ENCODE data around the gene DCTN1. TPM values are rescaled to one million over a fixed set of nuclear protein-coding genes. Genes with fewer than 3 reads are reported as not detected.

The DCTN1 gene
- total RNA-seq, result 97.1 and 102 TPM in 2 replicates

DNA sequence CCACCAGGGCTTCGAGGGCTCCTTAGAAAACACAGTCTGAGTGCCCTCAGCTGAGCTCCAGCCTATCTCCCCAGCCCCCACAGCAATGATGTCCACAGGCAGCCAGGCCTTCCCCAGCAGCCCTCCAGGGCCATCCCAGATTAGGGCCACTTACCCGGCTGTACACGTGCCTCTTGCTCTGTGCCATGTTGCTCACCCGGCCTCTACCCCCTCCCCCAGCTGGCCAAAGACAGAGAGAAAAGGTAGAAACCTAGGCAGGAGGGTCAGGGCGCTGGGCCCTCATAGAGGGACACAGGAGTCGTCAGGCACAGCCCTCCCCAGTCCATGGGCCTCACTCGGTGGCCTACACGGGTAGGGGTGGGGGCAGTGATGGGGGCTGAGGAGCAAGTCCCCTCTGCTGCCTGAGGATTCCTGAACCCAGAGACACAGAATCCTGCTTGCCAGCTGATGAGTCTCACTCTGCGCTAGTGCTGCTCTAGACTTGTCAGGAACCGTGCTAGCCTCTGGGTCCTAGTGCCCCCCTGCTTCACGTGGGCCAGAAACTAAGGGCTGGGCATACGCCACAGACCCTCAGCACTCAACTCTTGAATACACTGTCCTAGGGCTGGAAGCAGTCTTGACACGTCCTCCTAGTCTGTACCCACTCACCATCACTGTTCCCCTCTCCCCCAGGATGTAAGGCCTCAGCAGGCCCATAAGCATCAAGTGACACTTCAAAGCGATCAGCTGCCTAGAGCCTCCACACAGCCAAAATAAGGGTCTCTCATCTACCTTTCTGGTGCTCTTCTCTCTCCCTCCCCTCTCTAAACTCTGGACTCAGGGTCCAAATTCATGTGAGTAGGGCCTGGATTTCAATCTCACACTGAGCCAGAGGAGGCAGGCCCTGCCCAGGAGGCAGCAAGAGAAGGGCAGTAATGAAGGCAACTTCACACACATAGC lies at the start of gene DCTN1:
Gene DCTN1 (minus strand): TSS at position 461 of the 939 bp plus-strand sequence. CDS start 274 bp downstream, at position 187.

GRCh38 chr2:74421221-74421870 lies 41.2 kb upstream of the DCTN1 start, which contains the start of the genes C2orf81 and WDR54:
Gene C2orf81 (minus strand): TSS chr2:74421619. CDS start chr2:74421560, 59 bp downstream.
Gene WDR54 (plus strand): TSS chr2:74421730. CDS start chr2:74422154, 424 bp downstream.

DNA sequence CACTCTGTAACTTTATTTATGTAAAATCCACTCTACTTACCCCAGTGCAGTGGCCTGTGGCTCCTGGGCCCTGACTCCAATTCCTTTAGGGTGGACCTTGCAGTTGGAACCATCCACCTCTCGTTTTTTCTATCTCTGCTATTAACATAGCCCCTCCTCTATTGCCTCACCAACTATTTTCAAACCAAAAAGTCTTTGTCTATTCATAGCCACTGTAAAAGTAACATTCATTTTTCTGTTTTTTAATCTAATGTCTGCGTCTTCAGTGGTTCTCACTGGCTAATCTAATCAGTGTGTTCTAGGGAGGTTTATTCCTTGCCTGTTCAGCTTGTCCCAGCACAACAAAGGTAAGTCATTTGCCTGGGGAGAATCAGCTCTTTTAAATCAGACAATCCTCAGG lies 36.8 kb downstream of the DCTN1 start, which contains the start of gene SLC4A5:
Gene SLC4A5 (minus strand): TSS at position 101 of the 400 bp plus-strand sequence. CDS start 28,393 bp downstream, outside the sequence.

Other genes with a start within 250 kb of the DCTN1 start
- gene BOLA3, start 232.4 kb downstream of the DCTN1 start, total RNA-seq, result 89.8 and 129 TPM in 2 replicates
- gene MOB1A, start 201.4 kb downstream of the DCTN1 start, total RNA-seq, result 63.6 and 85.2 TPM in 2 replicates
- 132 and 136 TPM in 2 replicates for gene MTHFD2, start 181.7 kb downstream of the DCTN1 start, total RNA-seq
- under 0.01 TPM in 1 of 2 replicates, not detected in the other for gene SLC4A5, start 36.9 kb downstream of the DCTN1 start, total RNA-seq
- gene C2orf81, start 41.3 kb upstream of the DCTN1 start, total RNA-seq, result 2.4 and 3.7 TPM in 2 replicates
- 58.3 and 76.0 TPM in 2 replicates for gene WDR54, start 41.4 kb upstream of the DCTN1 start, total RNA-seq
- gene RTKN, start 61.6 kb upstream of the DCTN1 start, total RNA-seq, result 14.0 and 17.0 TPM in 2 replicates
- 15.5 and 21.4 TPM in 2 replicates for gene INO80B, start 74.8 kb upstream of the DCTN1 start, total RNA-seq
- gene WBP1, start 78.1 kb upstream of the DCTN1 start, total RNA-seq, result 81.7 and 84.0 TPM in 2 replicates
- gene MOGS, start 85.1 kb upstream of the DCTN1 start, total RNA-seq, result 58.9 and 61.0 TPM in 2 replicates
- gene MRPL53, start 92.4 kb upstream of the DCTN1 start, total RNA-seq, result 44.2 and 45.5 TPM in 2 replicates
- 6.4 and 10.6 TPM in 2 replicates for gene CCDC142, start 102.7 kb upstream of the DCTN1 start, total RNA-seq
- gene TTC31, start 102.8 kb upstream of the DCTN1 start, total RNA-seq, result 20.8 and 21.4 TPM in 2 replicates
- gene LBX2, start 119.3 kb upstream of the DCTN1 start, total RNA-seq, result 1.3 and 3.4 TPM in 2 replicates
- 16.6 and 18.3 TPM in 2 replicates for gene PCGF1, start 127.4 kb upstream of the DCTN1 start, total RNA-seq
- 0.15 and 0.34 TPM in 2 replicates for gene TLX2, start 134.1 kb upstream of the DCTN1 start, total RNA-seq
- not detected in 2 replicates for gene DQX1, start 145.9 kb upstream of the DCTN1 start, total RNA-seq
- gene AUP1, start 149.4 kb upstream of the DCTN1 start, total RNA-seq, result 84.2 and 87.9 TPM in 2 replicates
- gene HTRA2, start 149.6 kb upstream of the DCTN1 start, total RNA-seq, result 31.4 and 36.4 TPM in 2 replicates
- gene LOXL3, start 173.6 kb upstream of the DCTN1 start, total RNA-seq, result 10.1 and 10.7 TPM in 2 replicates
- gene DOK1, start 174.4 kb upstream of the DCTN1 start, total RNA-seq, result 20.1 and 23.0 TPM in 2 replicates

Data from bronchus fibroblast of lung (primary cell).